ENCODE results near the gene MAP4K3.
"Not testable (repeated sequence)": the region's sequence is repeated elsewhere in the genome, so short reads cannot be mapped to it uniquely, and the experiment has no call there.

Gene MAP4K3

DNA sequence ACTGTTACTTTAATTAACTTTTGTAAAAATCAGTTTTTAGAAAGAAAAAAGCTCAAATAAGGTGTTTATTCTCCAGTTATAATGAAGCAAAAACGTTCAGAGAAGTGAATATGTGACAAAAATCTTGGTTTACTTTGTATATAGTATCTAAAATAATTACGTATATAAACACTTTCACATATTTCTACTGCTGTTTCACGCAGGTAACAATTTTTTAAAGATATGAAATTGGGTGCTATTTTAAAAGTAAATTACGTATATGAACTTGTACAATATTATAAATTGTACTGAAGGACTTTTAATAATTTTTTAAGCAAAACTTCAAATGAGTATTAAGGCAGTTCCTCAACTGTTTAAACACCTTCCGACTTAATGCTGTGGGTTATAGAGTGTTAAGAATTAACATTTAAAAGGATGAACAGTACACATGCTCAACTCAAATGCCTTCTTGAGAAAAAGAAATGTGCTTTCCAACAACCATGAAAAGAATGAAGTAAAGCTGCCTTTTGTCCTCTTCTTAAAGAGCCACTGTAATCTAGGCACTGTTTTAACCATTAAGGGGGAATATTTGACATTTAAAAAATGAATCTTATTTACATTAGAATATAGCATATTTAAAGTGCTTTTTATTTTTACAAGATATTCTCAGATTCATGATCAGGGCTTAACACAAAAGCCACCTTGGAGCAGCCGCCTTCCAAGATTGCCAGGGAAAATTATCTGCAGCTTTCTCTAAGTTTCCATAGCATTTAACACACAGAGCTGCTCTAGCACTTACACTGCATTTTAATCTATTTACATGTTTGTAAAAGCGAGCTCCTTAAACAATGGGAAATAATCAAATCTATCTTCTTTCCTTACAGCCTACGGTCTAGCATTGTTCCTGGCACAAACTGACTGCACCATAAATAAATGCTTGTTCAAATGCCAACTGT is 136.8 kb downstream of the MAP4K3 start:
- no peak for DNase-seq

- no peak for DNase-seq
Measured at GRCh38 chr2:39290433-39290832, 146.7 kb downstream of the MAP4K3 start.

DNA sequence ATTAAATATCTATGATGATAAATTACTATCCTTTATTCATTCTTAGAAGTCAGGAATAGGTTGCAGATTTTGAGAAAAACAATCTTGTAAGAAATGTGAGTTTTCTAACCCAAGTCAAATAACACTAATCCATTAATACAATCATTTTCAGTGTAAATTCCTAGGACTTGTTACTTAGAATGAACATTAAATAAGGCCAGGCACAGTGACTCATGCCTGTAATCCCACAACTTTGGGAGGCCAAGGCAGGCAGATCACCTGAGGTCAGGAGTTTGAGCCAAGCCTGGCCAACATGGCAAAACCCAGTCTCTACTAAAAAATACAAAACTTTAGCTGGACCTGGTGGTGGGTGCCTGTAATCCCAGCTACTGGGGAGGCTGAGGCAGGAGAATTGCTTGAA is 147.5 kb downstream of the MAP4K3 start:
- no peak for DNase-seq

DNA sequence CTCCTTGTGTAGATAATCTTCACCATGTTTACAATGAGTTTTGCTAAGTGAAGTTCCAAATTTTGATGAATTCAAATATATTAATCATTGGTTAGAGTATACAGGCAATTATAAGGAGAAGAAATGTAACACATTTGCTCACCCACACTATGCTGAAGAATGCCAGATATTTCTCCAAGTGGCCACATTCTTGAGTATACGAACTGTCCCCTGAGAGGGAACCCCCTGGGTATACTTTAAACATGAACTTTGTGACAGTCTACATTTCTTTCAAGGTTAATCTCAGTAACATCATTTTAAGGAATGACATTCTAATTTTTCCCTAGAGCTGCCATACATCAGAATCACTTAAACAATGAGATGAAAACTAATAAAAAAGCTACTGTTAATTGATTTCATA is 153.5 kb downstream of the MAP4K3 start:
- DNase-seq = no peak

GRCh38 chr2:39281391-39281790 is 155.7 kb downstream of the MAP4K3 start:
- no peak for DNase-seq

GRCh38 chr2:39275016-39275415 is 162.1 kb downstream of the MAP4K3 start:
- no peak for DNase-seq

GRCh38 chr2:39269941-39270340 is 167.1 kb downstream of the MAP4K3 start:
- no peak for DNase-seq

DNA sequence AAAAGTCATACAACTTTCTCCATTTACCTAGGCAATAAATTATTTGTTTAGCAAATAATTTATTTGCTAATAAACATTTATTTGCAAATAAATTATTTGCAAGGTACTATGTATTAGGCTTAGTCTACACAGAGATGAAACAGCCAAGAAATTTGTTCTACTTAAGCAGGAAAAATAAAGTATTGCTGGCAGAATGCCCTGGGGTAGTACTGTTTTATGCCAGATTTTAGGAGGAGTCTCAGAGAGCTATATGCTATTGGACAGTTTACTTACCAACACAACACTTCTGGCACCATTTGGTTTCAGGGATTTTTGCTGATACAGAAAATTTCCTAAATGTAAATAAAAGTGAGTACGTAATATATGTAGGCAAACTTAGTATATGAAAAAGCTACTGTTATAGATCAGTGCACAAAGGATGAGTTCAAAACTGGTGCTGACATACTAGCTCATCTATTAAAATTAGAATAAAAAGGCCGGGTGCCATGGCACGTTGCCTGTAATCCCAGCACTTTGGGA is 170.1 kb downstream of the MAP4K3 start:
- no peak for DNase-seq

DNA sequence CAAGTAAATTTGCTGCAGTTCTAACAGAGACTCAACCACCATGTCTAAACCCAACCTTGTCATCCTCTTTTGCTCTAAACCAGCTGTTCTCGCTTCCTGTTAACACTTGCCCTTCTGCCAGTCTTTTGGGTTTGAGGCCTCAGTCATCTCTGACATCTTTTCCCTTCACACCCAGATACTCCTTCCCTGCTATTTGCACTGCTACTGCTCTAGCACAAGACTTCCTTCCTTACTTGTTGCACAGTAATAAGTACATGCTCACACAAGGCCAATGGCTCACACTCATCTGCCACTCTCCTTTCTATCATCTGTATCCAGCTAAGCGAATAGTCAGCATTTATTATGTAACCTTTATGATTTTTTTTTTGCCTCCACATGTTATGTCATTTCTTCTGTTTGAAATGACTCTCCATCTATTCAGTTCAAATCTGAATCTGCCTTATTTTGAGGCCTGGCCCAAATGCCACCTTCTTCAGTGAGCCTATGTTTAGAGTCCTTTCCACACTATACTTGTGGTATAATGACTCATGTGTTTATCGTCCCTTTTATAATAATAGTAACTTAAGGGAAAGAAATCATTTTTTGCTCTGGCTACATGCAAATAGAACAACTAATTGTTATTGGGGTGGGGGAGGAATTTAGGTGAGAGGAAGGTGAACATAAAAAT is 170.8 kb downstream of the MAP4K3 start:
- DNase-seq = peak in 1 of 3 experiments; percentile 15

DNA sequence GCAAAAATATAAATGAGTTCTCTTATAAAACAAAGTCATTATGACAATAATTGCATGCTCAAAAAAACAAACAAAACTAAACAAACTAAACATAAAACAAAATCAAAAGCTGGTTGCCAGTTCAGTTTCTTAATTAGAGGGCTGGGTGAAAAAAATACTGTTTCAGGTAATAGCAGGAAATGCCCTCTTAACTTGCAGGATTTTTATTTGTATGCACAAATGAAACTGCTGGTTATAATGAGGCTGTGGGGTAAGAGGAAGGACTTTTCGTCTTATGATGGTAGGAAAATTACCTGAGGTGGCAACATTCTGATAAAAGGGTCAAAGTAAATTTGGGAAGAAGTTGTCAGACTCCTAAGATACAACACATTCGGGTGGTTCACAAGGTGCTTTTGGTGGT is 171.8 kb downstream of the MAP4K3 start:
- peak in 2 of 3 experiments; percentile 43 to 88 for DNase-seq

- DNase-seq = peak in 1 of 3 experiments; percentile 70
Measured at GRCh38 chr2:39264733-39265132, 172.4 kb downstream of the MAP4K3 start.

DNA sequence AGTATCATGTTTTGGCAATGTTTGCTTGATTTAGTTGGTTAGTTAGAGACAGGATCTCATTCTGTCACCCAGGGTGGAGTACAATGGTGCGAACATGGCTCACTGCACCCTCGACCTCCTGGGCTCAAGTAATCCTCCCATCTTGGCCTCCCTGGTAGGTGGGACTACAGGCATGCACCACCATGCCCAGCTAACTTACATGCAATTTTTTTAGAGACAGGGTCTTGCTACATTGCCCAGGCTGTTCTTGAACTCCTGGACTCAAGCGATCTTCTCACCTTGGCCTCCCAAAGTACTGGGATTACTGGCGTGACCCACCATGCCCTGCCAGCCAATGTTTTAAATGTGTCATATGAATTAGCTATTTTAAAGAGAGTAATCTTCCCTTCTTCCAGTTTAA is 177.0 kb downstream of the MAP4K3 start:
- no peak for DNase-seq

DNA sequence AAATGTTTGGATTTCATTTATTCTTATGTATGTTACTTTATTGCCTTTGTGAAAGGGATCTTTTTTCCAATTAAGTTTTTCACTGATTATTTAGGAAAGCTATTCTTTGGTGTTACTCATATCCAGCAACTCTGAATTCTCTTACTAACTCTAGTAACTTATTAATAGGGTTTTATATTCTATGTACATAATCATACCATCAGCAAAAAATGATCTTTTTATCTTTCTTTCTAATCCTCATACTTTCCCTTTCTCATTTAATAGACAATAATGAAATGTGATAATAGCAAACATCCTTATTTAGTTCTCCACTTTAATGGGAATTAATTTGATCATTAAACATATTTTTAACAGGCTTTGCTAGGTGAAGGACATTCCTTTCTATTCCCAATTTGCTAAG is 181.0 kb downstream of the MAP4K3 start:
- no peak for DNase-seq

- no peak for DNase-seq
Measured at GRCh38 chr2:39252888-39253518, 184.1 kb downstream of the MAP4K3 start.

DNA sequence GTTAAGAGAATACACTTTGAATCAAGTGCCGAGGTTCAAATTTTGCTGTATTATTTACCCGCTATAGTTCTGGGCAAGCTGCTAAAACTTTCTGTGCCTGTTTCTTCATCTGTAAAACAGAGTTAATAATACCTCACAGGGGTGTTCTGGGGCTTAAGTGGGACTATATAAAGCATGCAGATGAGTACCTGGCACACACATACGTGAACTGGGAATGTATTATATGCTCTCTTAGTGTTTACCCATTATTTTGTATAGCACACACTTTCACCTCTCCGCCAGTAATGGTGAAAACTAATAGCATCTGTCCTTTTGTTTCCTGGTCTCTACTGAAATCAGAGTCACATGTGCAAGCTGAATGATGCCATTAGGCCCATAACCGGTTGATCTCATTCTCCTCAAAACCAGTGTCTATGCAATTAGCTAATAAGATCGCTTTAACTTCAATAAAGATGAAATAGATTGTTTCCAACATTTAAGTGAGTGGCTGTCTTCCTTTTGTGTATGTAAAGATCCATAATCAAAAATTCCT is 189.5 kb downstream of the MAP4K3 start:
- peak in 2 of 3 experiments; percentile 23 to 78 for DNase-seq

- DNase-seq = no peak
Measured at GRCh38 chr2:39246382-39246980, 190.6 kb downstream of the MAP4K3 start.

- not testable (repeated sequence) for DNase-seq
Measured at GRCh38 chr2:39244963-39245625, 192.0 kb downstream of the MAP4K3 start.

DNA sequence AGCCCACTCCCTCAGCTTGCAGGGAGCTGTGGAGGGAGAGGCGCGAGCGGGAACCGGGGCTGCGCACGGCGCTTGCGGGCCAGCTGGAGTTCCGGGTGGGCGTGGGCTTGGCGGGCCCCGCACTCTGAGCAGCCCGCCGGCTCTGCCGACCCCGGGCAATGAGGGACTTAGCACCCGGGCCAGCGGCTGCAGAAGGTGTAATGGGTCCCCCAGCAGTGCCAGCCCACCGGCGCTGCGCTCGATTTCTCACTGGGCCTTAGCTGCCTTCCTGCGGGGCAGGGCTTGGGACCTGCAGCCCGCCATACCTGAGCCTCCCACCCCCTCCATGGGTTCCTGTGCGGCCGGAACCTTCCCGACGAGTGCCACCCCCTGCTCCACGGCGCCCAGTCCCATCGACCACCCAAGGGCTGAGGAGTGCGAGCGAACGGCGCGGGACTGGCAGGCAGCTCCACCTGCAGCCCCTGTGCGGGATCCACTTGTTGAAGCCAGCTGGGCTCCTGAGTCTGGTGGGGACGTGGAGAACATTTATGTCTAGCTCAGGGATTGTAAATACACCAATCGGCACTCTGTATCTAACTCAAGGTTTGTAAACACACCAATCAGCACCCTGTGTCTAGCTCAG is 192.7 kb downstream of the MAP4K3 start:
- not testable (repeated sequence) for DNase-seq

DNA sequence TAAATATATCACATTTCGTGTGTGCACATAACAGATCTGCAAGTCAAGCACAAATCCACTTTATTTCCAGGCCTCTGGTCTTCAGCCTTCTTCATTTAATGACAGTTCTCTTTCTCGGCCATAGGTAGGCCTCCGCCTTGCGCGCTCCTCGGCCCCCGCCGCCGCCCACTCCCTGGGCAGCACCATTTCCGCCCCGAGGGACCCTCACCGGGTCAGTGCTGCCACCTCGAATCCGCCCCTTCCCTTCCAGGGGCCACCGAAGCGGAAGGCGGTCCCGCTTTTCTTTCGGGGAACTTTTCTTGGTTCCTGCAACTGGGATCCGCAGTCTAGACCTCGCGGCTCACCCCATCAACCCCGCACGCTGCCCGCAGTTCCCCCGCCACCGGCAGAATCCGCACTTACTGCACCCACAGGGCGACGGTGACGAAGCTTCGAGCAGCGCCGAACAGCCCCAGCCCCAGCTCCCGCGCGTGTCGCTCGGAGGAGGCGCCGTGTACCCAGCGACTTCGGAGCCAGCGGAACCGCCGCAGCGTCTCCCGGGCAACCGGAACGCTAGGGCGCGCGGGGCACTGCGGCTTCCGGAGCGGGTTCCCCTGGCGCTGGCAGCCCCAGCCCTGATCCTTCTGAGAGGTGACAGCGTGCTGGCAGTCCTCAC is 193.5 kb downstream of the MAP4K3 start, which contains the start of gene CDKL4:
TSS of gene CDKL4 (minus strand) at position 502 of the 655 bp plus-strand sequence.
- peak in 1 of 3 experiments; percentile 14 for DNase-seq

DNA sequence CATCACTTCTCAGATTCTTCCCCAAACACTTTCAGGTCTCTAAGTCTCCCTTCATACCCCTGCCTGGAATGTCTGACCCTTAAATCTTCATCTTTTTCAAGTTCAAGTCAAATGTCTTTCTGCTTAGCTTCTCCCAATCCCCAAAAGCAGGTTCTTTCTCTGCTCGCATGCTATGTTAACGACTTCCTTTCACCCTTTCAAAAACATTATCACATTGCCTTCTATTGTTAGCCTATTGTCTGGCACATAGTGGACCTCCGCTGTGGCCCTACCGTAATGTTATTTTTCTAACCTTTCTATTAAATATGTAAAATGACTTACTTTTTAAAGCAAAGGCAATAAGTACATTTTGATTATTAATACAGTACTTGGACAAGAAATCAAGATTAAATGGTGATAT is 195.5 kb downstream of the MAP4K3 start:
- DNase-seq = peak in 1 of 3 experiments; percentile 15

DNA sequence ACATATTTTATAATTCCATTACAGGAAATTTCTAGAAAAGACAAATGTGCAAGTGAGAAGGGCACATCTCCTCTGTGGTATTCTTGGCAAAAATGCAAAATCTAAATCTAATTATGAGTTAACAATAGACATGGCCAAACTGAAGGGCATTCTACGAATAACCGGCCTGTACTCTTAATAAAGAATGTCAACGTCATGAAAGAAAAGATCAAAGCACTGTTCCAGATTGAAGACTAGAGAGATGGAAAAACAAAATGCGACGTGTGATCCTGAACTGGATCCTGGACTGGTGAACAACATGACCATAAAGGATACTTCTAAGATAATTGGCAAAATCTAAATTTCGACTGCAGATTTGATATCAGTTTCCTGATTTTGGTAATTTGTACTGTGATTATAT is 196.3 kb downstream of the MAP4K3 start:
- no peak for DNase-seq

All from NCI-H1417 (cell line).